Activated T-cell treated with anti-CD3 and anti-CD28 coated beads, Interleukin-2, amount 50 U/mL, for 4 hours (primary cell): Measurements from ENCODE around the gene NR1D1. TPM values are rescaled to one million over a fixed set of nuclear protein-coding genes. Genes with fewer than 3 reads are reported as not detected.
A peak's percentile ranks its signal among the peaks of the same experiment; 100 is the strongest.

Experiments used
- ATAC-seq, 2 donors: fragments of 200-7000 bp; cut with Tn5 transposase; one replicate each; pipeline ENCODE4 v1.10.0; 2021
- DNase-seq: peaks from one replicate; pipeline ENCODE4 v3.0.0-alpha.2; 2020
- H3K27me3 Mint-ChIP-seq: one replicate; pipeline ENCODE4 v1.8.0; 2021; ENCODE audit warnings: low read depth, mixed read lengths
- H3K36me3 Mint-ChIP-seq: one replicate; pipeline ENCODE4 v1.8.0; 2022; ENCODE audit warnings: mixed read lengths; ENCODE audit not compliant: insufficient read depth
- H3K4me1 Mint-ChIP-seq: one replicate; pipeline ENCODE4 v1.8.0; 2021; ENCODE audit warnings: low read depth, mixed read lengths
- H3K4me3 Mint-ChIP-seq: one replicate; pipeline ENCODE4 v1.8.0; 2021; ENCODE audit warnings: mild to moderate bottlenecking, moderate library complexity, mixed read lengths
- H3K9me3 Mint-ChIP-seq: one replicate; pipeline ENCODE4 v1.8.0; 2021; ENCODE audit warnings: mixed read lengths
- total RNA-seq, 3 donors: library from RNA; stranded (reverse); gene quantifications; one replicate each; pipeline ENCODE4 v1.2.1, GENCODE V29; 2021

NR1D1 gene
- total RNA-seq, 3 donors from 2014 or later: 12.6 to 16.0 (median 13.7) TPM

- Mint-ChIP-seq H3K4me1 (peaks cover 73% of the 10 kb centered on the region), H3K4me3 (peak overlapping the region; percentile 80), H3K36me3 (no peaks in the 10 kb centered on the region), H3K27me3 (no peaks in the 10 kb centered on the region), H3K9me3 (no peaks in the 10 kb centered on the region)
- peak; percentile 29 to 39 for ATAC-seq
- DNase-seq: peak; percentile 34
Observed at GRCh38 chr17:40069751-40070708, 30.4 kb downstream of the NR1D1 start.

- peak; percentile 79 for DNase-seq
- peaks cover 78% of the 10 kb centered on the region for H3K4me1 Mint-ChIP-seq
Observed at GRCh38 chr17:40068917-40069750, 31.3 kb downstream of the NR1D1 start.

GRCh38 chr17:40068584-40068916 lies 31.8 kb downstream of the NR1D1 start:
- H3K4me1 Mint-ChIP-seq: peaks cover 82% of the 10 kb centered on the region
- no peaks in the 10 kb centered on the region for H3K27me3 Mint-ChIP-seq
- ATAC-seq: peak in 1 of 2 donors; percentile 31
- H3K9me3 Mint-ChIP-seq: no peaks in the 10 kb centered on the region
- no peaks in the 10 kb centered on the region for H3K36me3 Mint-ChIP-seq
- no peak for DNase-seq
- H3K4me3 Mint-ChIP-seq: peak overlapping the region; percentile 80

More at GRCh38 chr17:40068917-40069750, 31.3 kb downstream of the NR1D1 start:
- Mint-ChIP-seq H3K36me3 (no peaks in the 10 kb centered on the region), H3K9me3 (no peaks in the 10 kb centered on the region), H3K27me3 (no peaks in the 10 kb centered on the region), H3K4me3 (peak overlapping the region; percentile 80)
- peak; percentile 65 to 66 for ATAC-seq

GRCh38 chr17:40068129-40068581 lies 32.2 kb downstream of the NR1D1 start:
- Mint-ChIP-seq H3K9me3 (no peaks in the 10 kb centered on the region), H3K27me3 (no peaks in the 10 kb centered on the region), H3K4me1 (peaks cover 81% of the 10 kb centered on the region), H3K36me3 (no peaks in the 10 kb centered on the region), H3K4me3 (peak overlapping the region; percentile 80)
- DNase-seq (no peak), ATAC-seq (no peak)

GRCh38 chr17:40067710-40068109 lies 32.7 kb downstream of the NR1D1 start:
- Mint-ChIP-seq H3K27me3 (no peaks in the 10 kb centered on the region), H3K4me3 (peak overlapping the region; percentile 80), H3K4me1 (peaks cover 79% of the 10 kb centered on the region), H3K36me3 (no peaks in the 10 kb centered on the region), H3K9me3 (no peaks in the 10 kb centered on the region)
- ATAC-seq (no peak), DNase-seq (no peak)

GRCh38 chr17:40065769-40066510 lies 34.4 kb downstream of the NR1D1 start:
- no peaks in the 10 kb centered on the region for H3K9me3 Mint-ChIP-seq
- DNase-seq (no peak), ATAC-seq (no peak)
- H3K27me3 Mint-ChIP-seq: no peaks in the 10 kb centered on the region
- H3K4me1 Mint-ChIP-seq: peaks cover 78% of the 10 kb centered on the region
- no peaks in the 10 kb centered on the region for H3K36me3 Mint-ChIP-seq
- no peak overlapping the region for H3K4me3 Mint-ChIP-seq

GRCh38 chr17:40064971-40065768 lies 35.2 kb downstream of the NR1D1 start:
- Mint-ChIP-seq H3K4me3 (peak overlapping the region; percentile 44), H3K9me3 (no peaks in the 10 kb centered on the region), H3K36me3 (no peaks in the 10 kb centered on the region), H3K27me3 (no peaks in the 10 kb centered on the region), H3K4me1 (peaks cover 71% of the 10 kb centered on the region)
- no peak for ATAC-seq
- DNase-seq: no peak

- Mint-ChIP-seq H3K4me3 (peak overlapping the region; percentile 85), H3K9me3 (no peaks in the 10 kb centered on the region), H3K4me1 (peaks cover 59% of the 10 kb centered on the region), H3K36me3 (no peaks in the 10 kb centered on the region), H3K27me3 (peaks cover 2% of the 10 kb centered on the region)
- ATAC-seq (peak; percentile 41 to 46), DNase-seq (no peak)
Observed at GRCh38 chr17:40063901-40064531, 36.4 kb downstream of the NR1D1 start.

GRCh38 chr17:40063187-40063771 lies 37.1 kb downstream of the NR1D1 start:
- ATAC-seq (peak; percentile 10 to 35), DNase-seq (no peak)
- H3K36me3 Mint-ChIP-seq: no peaks in the 10 kb centered on the region
- no peaks in the 10 kb centered on the region for H3K9me3 Mint-ChIP-seq
- H3K27me3 Mint-ChIP-seq: peaks cover 2% of the 10 kb centered on the region
- peaks cover 52% of the 10 kb centered on the region for H3K4me1 Mint-ChIP-seq
- H3K4me3 Mint-ChIP-seq: peak overlapping the region; percentile 85

GRCh38 chr17:40062329-40063186 lies 37.8 kb downstream of the NR1D1 start, which contains the start of gene THRA:
Gene THRA (plus strand): TSS chr17:40062965. CDS start chr17:40074489, 11,524 bp downstream.
- no peaks in the 10 kb centered on the region for H3K9me3 Mint-ChIP-seq
- H3K27me3 Mint-ChIP-seq: peaks cover 2% of the 10 kb centered on the region
- H3K36me3 Mint-ChIP-seq: no peaks in the 10 kb centered on the region
- H3K4me3 Mint-ChIP-seq: peak within 1 kb of the TSS; percentile 85
- DNase-seq: peak; percentile 59
- peak; percentile 85 to 86 for ATAC-seq
- peaks cover 45% of the 10 kb centered on the region for H3K4me1 Mint-ChIP-seq

GRCh38 chr17:40061609-40062038 lies 38.8 kb downstream of the NR1D1 start:
- Mint-ChIP-seq H3K4me3 (peak overlapping the region; percentile 85), H3K9me3 (no peaks in the 10 kb centered on the region), H3K4me1 (peaks cover 35% of the 10 kb centered on the region), H3K36me3 (no peaks in the 10 kb centered on the region), H3K27me3 (peaks cover 7% of the 10 kb centered on the region)
- ATAC-seq: no peak
- DNase-seq: no peak
